Gastroesophageal sphincter (tissue), 4 donors: ENCODE results near the gene KCND2. TPM values are rescaled to one million over a fixed set of nuclear protein-coding genes. Genes with fewer than 3 reads are reported as not detected.

Experiments
- ATAC-seq: fragments of 150-250 bp; one replicate; pipeline ENCODE4 v1.9.1; 2016; ENCODE audit warnings: mild to moderate bottlenecking, moderate library complexity
- H3K27ac ChIP-seq, 4 donors: fragments of 200-600 bp; sonication (generic) in 3 of 4; 1 replicate in 3 of 4; 2 replicates in 1 of 4; pipeline ENCODE4 v1.5.1; 2016 to 2019
- H3K27me3 ChIP-seq: fragments of 200-600 bp; sonication (generic); one replicate; pipeline ENCODE4 v1.5.1; 2019
- H3K36me3 ChIP-seq, 2 donors: fragments of 200-600 bp; sonication (generic); one replicate each; pipeline ENCODE4 v1.5.1; 2019; ENCODE audit warnings: control low read depth in 1 of 2
- H3K4me1 ChIP-seq, 3 donors: fragments of 200-600 bp; sonication (generic); 1 replicate in 2 of 3; 2 replicates in 1 of 3; pipeline ENCODE4 v1.5.1; 2016 to 2019; ENCODE audit warnings: control low read depth in 2 of 3
- H3K4me3 ChIP-seq, 2 donors: fragments of 200-600 bp; sonication (generic); one replicate each; pipeline ENCODE4 v1.5.1; 2019; ENCODE audit warnings: mild to moderate bottlenecking in 1 of 2, moderate library complexity in 1 of 2
- H3K9me3 ChIP-seq, 3 donors: fragments of 200-600 bp; sonication (generic); one replicate each; pipeline ENCODE4 v1.5.1; 2017 to 2019; ENCODE audit warnings: control low read depth in 2 of 3
- CTCF ChIP-seq, 4 experiments: fragments of 200-600 bp in 2 of 4; fragments of 450-650 bp in 2 of 4; sonication (generic) in 1 of 4; IDR thresholded peaks; one replicate each; pipeline ENCODE4 v1.5.1; 2017 to 2019; ENCODE audit warnings: antibody characterized with exemption in 4 of 4, mild to moderate bottlenecking in 2 of 4, moderate library complexity in 2 of 4
- EP300 ChIP-seq: sonication (generic); formaldehyde crosslinking; IDR thresholded peaks from one replicate; pipeline ENCODE4 v1.6.1; 2017; ENCODE audit warnings: antibody characterized with exemption, mild to moderate bottlenecking
- POLR2A ChIP-seq, 2 donors: fragments of 450-650 bp; IDR thresholded peaks; one replicate each; pipeline ENCODE4 v1.6.1; 2017; ENCODE audit warnings: antibody characterized with exemption in 2 of 2, mild to moderate bottlenecking in 2 of 2, moderate library complexity in 1 of 2
- POLR2AphosphoS5 ChIP-seq: sonication (generic); formaldehyde crosslinking; IDR thresholded peaks from one replicate; pipeline ENCODE4 v1.6.1; 2017; ENCODE audit warnings: antibody characterized with exemption
- WGBS, 2 donors: methylation state at CpG; one replicate each; pipeline ENCODE4 v1.1.5; 2018; ENCODE audit warnings: low coverage in 1 of 2; 5-methylcytosine and 5-hydroxymethylcytosine counted together
- total RNA-seq, 4 donors: library from RNA; depleted of rRNA; stranded (reverse); fragments of >200 nt; gene quantifications; one replicate each; pipeline ENCODE4 v1.1.0, GENCODE V29; 2016

KCND2 gene
- total RNA-seq, 4 donors from 2014 or later, result 0.40 to 0.93 (median 0.66) TPM

DNA sequence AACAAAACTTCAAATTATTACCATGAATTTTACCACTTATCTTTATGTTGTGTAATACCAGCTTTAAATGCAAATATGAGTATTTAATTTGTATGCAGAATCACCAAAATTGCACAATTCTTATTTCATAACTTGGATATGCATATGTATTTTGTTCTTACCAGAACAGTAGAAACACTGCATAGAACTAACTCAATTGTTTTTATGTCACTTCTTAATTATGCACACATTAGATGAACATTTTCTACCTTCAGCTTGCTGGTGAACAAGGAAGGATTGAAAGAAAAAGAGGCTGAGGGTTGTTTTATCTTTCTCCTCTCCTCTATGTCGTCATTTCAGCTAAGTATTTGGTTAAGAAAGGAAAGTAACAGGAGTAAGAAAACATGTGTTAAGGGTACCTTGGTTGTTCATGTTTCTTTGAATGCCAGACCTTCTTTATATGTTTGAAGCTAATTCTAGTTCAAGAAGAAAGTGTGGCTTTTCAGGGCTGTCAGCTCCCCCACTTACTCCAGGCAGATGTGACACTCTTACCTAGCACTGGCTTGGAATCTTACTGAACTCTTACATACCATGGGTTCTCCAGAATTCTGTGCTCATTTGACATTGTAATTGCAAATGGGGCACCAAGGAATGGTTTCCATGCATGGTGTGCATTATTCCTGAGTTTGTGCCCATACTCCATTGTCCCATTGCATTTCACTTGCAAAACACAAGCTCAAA lies 436.4 kb downstream of the KCND2 start:
- no peak overlapping the region for H3K27ac ChIP-seq
- ATAC-seq, result no peak
- TF ChIP-seq CTCF (IDR thresholded peaks at IDR 0.05) (no peak), EP300 (no peak), POLR2AphosphoS5 (no peak), POLR2A (IDR thresholded peaks at IDR 0.05) (no peak)
- H3K4me1 ChIP-seq, result no peaks in the 10 kb centered on the region
- no peaks in the 10 kb centered on the region for H3K27me3 ChIP-seq
- H3K36me3 ChIP-seq, result no peaks in the 10 kb centered on the region
- H3K4me3 ChIP-seq, result no peak overlapping the region
- 63 to 86% methylated on average over 1 of the region's 1 CpG for WGBS, 2 donors
- H3K9me3 ChIP-seq, result no peaks in the 10 kb centered on the region

DNA sequence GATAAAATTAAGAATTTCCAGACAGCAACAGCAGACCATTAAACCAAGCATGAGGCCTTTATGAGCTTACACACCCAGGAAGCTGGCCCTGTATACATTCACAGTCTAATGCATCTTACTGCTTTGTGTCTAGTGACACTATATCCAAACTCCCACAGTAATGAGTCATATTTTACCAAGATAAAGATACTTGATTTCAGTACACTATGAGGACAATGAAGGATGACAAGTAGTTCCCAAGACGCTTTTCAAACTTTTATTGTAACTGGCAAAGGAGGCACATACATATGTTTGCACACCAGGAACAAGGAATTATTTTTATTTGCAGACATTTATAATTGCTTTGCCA lies 437.0 kb downstream of the KCND2 start:
- H3K4me1 ChIP-seq, result no peaks in the 10 kb centered on the region
- no peak overlapping the region for H3K4me3 ChIP-seq
- H3K27ac ChIP-seq, result no peak overlapping the region
- H3K27me3 ChIP-seq, result no peaks in the 10 kb centered on the region
- no peak for ATAC-seq
- WGBS, 2 donors, result 57 to 89% methylated on average over 1 of the region's 1 CpG
- TF ChIP-seq POLR2AphosphoS5 (no peak), POLR2A (IDR thresholded peaks at IDR 0.05) (no peak), CTCF (IDR thresholded peaks at IDR 0.05) (no peak), EP300 (no peak)
- H3K36me3 ChIP-seq, result no peaks in the 10 kb centered on the region
- H3K9me3 ChIP-seq, result no peaks in the 10 kb centered on the region

DNA sequence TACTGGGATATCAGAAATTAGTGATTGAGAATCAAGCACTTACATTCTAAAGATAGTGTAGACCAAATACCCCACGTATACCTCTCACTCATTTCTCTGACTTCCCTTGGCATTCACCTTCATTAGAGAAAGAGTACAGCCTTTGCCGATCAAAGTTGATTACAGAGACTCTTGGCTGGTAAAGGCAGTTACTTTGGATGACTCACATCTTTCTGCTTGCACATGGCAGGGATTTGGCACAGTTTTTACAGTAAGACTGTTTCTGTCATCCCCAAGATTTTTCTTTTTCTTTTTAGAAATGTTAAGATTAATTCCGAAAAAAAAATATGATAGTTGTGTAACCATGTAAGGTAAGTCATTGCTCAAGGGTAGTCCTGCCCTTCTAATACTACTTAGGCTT lies 442.0 kb downstream of the KCND2 start:
- no peak overlapping the region for H3K4me3 ChIP-seq
- no peaks in the 10 kb centered on the region for H3K9me3 ChIP-seq
- TF ChIP-seq POLR2A (IDR thresholded peaks at IDR 0.05) (no peak), CTCF (IDR thresholded peaks at IDR 0.05) (no peak), POLR2AphosphoS5 (no peak), EP300 (no peak)
- 41 to 72% methylated on average over 3 of the region's 3 CpGs for WGBS, 2 donors
- H3K27ac ChIP-seq, result no peak overlapping the region
- H3K36me3 ChIP-seq, result no peaks in the 10 kb centered on the region
- no peaks in the 10 kb centered on the region for H3K4me1 ChIP-seq
- ATAC-seq, result no peak
- H3K27me3 ChIP-seq, result peaks cover 3% of the 10 kb centered on the region

- no peaks in the 10 kb centered on the region for H3K36me3 ChIP-seq
- H3K9me3 ChIP-seq, result no peaks in the 10 kb centered on the region
- no peak for TF ChIP-seq POLR2A (IDR thresholded peaks at IDR 0.05)
- TF ChIP-seq EP300, result no peak
- no peak for TF ChIP-seq CTCF (IDR thresholded peaks at IDR 0.05)
- no peak for TF ChIP-seq POLR2AphosphoS5
- H3K4me1 ChIP-seq, result no peaks in the 10 kb centered on the region
- WGBS, 2 donors, result 75 to 84% methylated on average over 2 of the region's 2 CpGs
- no peak overlapping the region for H3K27ac ChIP-seq
- ATAC-seq, result no peak
- H3K4me3 ChIP-seq, result no peak overlapping the region
- peaks cover 3% of the 10 kb centered on the region for H3K27me3 ChIP-seq
These were observed 443.3 kb downstream of the KCND2 start for GRCh38 chr7:120716307-120716706.

- TF ChIP-seq POLR2A (IDR thresholded peaks at IDR 0.05) (no peak), CTCF (IDR thresholded peaks at IDR 0.05) (no peak), EP300 (no peak), POLR2AphosphoS5 (no peak)
- no peaks in the 10 kb centered on the region for H3K9me3 ChIP-seq
- H3K4me1 ChIP-seq, result no peaks in the 10 kb centered on the region
- WGBS, 2 donors, result 74 to 75% methylated on average over 4 of the region's 4 CpGs
- H3K27me3 ChIP-seq, result peaks cover 3% of the 10 kb centered on the region
- no peak overlapping the region for H3K27ac ChIP-seq
- no peak for ATAC-seq
- H3K4me3 ChIP-seq, result no peak overlapping the region
- no peaks in the 10 kb centered on the region for H3K36me3 ChIP-seq
These were observed 444.2 kb downstream of the KCND2 start for GRCh38 chr7:120717166-120717565.
